Measurements from ENCODE around the gene CTSV.
"Not testable (repeated sequence)": the region's sequence is repeated elsewhere in the genome, so short reads cannot be mapped to it uniquely, and the experiment has no call there.

CTSV gene

GRCh38 chr9:97038611-97039513 is at the start of gene CTSV:
Gene CTSV, minus strand, starts transcription at chr9:97039142. Its CDS starts 1,099 bp downstream, at chr9:97038043.
- DNase-seq: peak; percentile 52

GRCh38 chr9:97087668-97088215 is 48.8 kb upstream of the CTSV start:
- DNase-seq: not testable (repeated sequence)

- not testable (repeated sequence) for DNase-seq
Measured at GRCh38 chr9:97084562-97084991, 45.6 kb upstream of the CTSV start.

GRCh38 chr9:97078362-97078761 is 39.4 kb upstream of the CTSV start:
- DNase-seq: no peak

- no peak for DNase-seq
Measured at GRCh38 chr9:97077452-97078295, 38.7 kb upstream of the CTSV start.

- DNase-seq: not testable (repeated sequence)
Measured at GRCh38 chr9:97076731-97077451, 37.9 kb upstream of the CTSV start.

GRCh38 chr9:97076238-97076637 is 37.3 kb upstream of the CTSV start:
- no peak for DNase-seq

GRCh38 chr9:97075289-97075985 is 36.5 kb upstream of the CTSV start:
- no peak for DNase-seq

GRCh38 chr9:97073506-97073905 is 34.6 kb upstream of the CTSV start:
- no peak for DNase-seq

- no peak for DNase-seq
Measured at GRCh38 chr9:97072285-97072776, 33.4 kb upstream of the CTSV start.

GRCh38 chr9:97070325-97070724 is 31.4 kb upstream of the CTSV start:
- DNase-seq: not testable (repeated sequence)

GRCh38 chr9:97067490-97067889 is 28.5 kb upstream of the CTSV start:
- no peak for DNase-seq

- no peak for DNase-seq
Measured at GRCh38 chr9:97064176-97064575, 25.2 kb upstream of the CTSV start.

- DNase-seq: no peak
Measured at GRCh38 chr9:97060796-97061195, 21.9 kb upstream of the CTSV start.

GRCh38 chr9:97059626-97060025 is 20.7 kb upstream of the CTSV start:
- DNase-seq: no peak

- DNase-seq: no peak
Measured at GRCh38 chr9:97057651-97058050, 18.7 kb upstream of the CTSV start.

- DNase-seq: not testable (repeated sequence)
Measured at GRCh38 chr9:97055891-97056290, 16.9 kb upstream of the CTSV start.

- no peak for DNase-seq
Measured at GRCh38 chr9:97053717-97054116, 14.8 kb upstream of the CTSV start.

GRCh38 chr9:97052735-97053134 is 13.8 kb upstream of the CTSV start:
- no peak for DNase-seq

- DNase-seq: no peak
Measured at GRCh38 chr9:97046228-97046627, 7.3 kb upstream of the CTSV start.

- DNase-seq: no peak
Measured at GRCh38 chr9:97045300-97045699, 6.4 kb upstream of the CTSV start.

- DNase-seq: no peak
Measured at GRCh38 chr9:97041898-97042297, 3.0 kb upstream of the CTSV start.
